Neural cell (in vitro differentiated cells): ENCODE results near the gene SEMG2. TPM values are rescaled to one million over a fixed set of nuclear protein-coding genes. Genes with fewer than 3 reads are reported as not detected.

Experiments
- H2AFZ ChIP-seq: fragments of 200-600, 300-800 bp; sonication (generic), shearing (Covaris generic); 2 replicates; pipeline ENCODE4 v1.6.0; 2014; ENCODE audit warnings: low read depth, mild to moderate bottlenecking, antibody characterized with exemption, low read length, moderate library complexity
- H3F3A ChIP-seq: fragments of 200-600 bp; shearing (Covaris generic); 2 replicates; pipeline ENCODE4 v1.6.1; 2016; ENCODE audit warnings: mild to moderate bottlenecking, moderate library complexity, mixed read lengths, antibody characterized with exemption, low read length; ENCODE audit not compliant: insufficient read depth, poor library complexity, severe bottlenecking
- H3K27ac ChIP-seq: fragments of 200-600, 300-800 bp; sonication (generic), shearing (Covaris generic); 2 replicates; pipeline ENCODE4 v1.5.1; 2014; ENCODE audit warnings: mild to moderate bottlenecking, low read length, moderate library complexity
- H3K27me3 ChIP-seq: fragments of 300-800, 200-600 bp; sonication (generic), shearing (Covaris generic); 2 replicates; pipeline ENCODE4 v1.6.0; 2014; ENCODE audit warnings: mild to moderate bottlenecking, low read depth, low read length, moderate library complexity; ENCODE audit not compliant: insufficient read depth
- H3K36me3 ChIP-seq: fragments of 300-800, 200-600 bp; sonication (generic), shearing (Covaris generic); 2 replicates; pipeline ENCODE4 v1.5.1; 2014; ENCODE audit warnings: mild to moderate bottlenecking, antibody characterized with exemption, low read length, moderate library complexity; ENCODE audit not compliant: insufficient read depth
- H3K4me2 ChIP-seq: fragments of 300-800, 200-600 bp; sonication (generic), shearing (Covaris generic); 2 replicates; pipeline ENCODE4 v1.6.0; 2014; ENCODE audit warnings: mild to moderate bottlenecking, low read length
- H3K4me3 ChIP-seq: fragments of 300-800, 200-600 bp; sonication (generic), shearing (Covaris generic); 2 replicates; pipeline ENCODE4 v1.5.1; 2014; ENCODE audit warnings: mild to moderate bottlenecking, low read length, moderate library complexity
- H3K79me2 ChIP-seq: fragments of 200-600 bp; shearing (Covaris generic); replicated peaks from 2 replicates; pipeline ENCODE4 v1.6.0; 2014; ENCODE audit warnings: mild to moderate bottlenecking, low read length, moderate library complexity; ENCODE audit not compliant: insufficient read depth
- H3K9ac ChIP-seq: fragments of 300-800, 200-600 bp; sonication (generic), shearing (Covaris generic); 2 replicates; pipeline ENCODE4 v1.6.1; 2016; ENCODE audit warnings: mild to moderate bottlenecking, low read length, mixed read lengths
- H3K9me2 ChIP-seq: fragments of 200-600 bp; shearing (Covaris generic); 2 replicates; pipeline ENCODE4 v1.6.1; 2016; ENCODE audit warnings: mild to moderate bottlenecking, low read length, mixed read lengths; ENCODE audit not compliant: insufficient read depth
- H3K9me3 ChIP-seq: fragments of 200-600, 300-800 bp; sonication (generic), shearing (Covaris generic); 2 replicates; pipeline ENCODE4 v1.6.1; 2016; ENCODE audit warnings: mild to moderate bottlenecking, mixed run types, low read length, moderate library complexity, mixed read lengths
- H4K20me1 ChIP-seq: fragments of 200-600 bp; shearing (Covaris generic); 2 replicates; pipeline ENCODE4 v1.6.1; 2016; ENCODE audit warnings: mild to moderate bottlenecking, mixed run types; ENCODE audit not compliant: insufficient read depth
- CTCF ChIP-seq: fragments of 450-650 bp; IDR thresholded peaks from 2 replicates; pipeline ENCODE4 v1.5.1; 2014; ENCODE audit warnings: antibody characterized with exemption, mild to moderate bottlenecking, moderate library complexity; ENCODE audit not compliant: poor library complexity, severe bottlenecking
- EP300 ChIP-seq: fragments of 450-650 bp; conservative IDR thresholded peaks from 2 replicates; pipeline ENCODE4 v1.6.1; 2014; ENCODE audit warnings: antibody characterized with exemption, mild to moderate bottlenecking, moderate library complexity; ENCODE audit not compliant: poor library complexity, severe bottlenecking
- EZH2 ChIP-seq: fragments of 200-600, 300-800 bp; shearing (Covaris generic), sonication (generic); IDR thresholded peaks from 2 replicates; pipeline ENCODE4 v1.6.1; 2014; ENCODE audit warnings: antibody characterized with exemption, low read length, borderline replicate concordance, mild to moderate bottlenecking; ENCODE audit not compliant: insufficient read depth, poor library complexity, severe bottlenecking
- MXI1 ChIP-seq: fragments of 450-650 bp; conservative IDR thresholded peaks from 2 replicates; pipeline ENCODE4 v1.6.1; 2014; ENCODE audit warnings: antibody characterized with exemption, mild to moderate bottlenecking; ENCODE audit not compliant: poor library complexity, severe bottlenecking
- POLR2AphosphoS5 ChIP-seq: IDR thresholded peaks from 2 replicates; pipeline ENCODE4 v1.6.1; 2012
- RAD21 ChIP-seq: fragments of 450-650 bp; conservative IDR thresholded peaks from 2 replicates; pipeline ENCODE4 v1.6.1; 2014; ENCODE audit warnings: antibody characterized with exemption, mild to moderate bottlenecking, moderate library complexity
- SMC3 ChIP-seq: fragments of 450-650 bp; conservative IDR thresholded peaks from 2 replicates; pipeline ENCODE4 v1.6.1; 2014; ENCODE audit warnings: antibody characterized with exemption, mild to moderate bottlenecking, moderate library complexity; ENCODE audit not compliant: poor library complexity
- TAF1 ChIP-seq: IDR thresholded peaks from 2 replicates; pipeline ENCODE4 v1.6.1; 2012; ENCODE audit warnings: low read depth
- polyA plus RNA-seq: library from polyadenylated mRNA; depleted of rRNA; stranded (reverse); fragments of >200 nt; gene quantifications from 2 replicates; pipeline ENCODE4 v1.2.3, GENCODE V29; 2014
- TF ChIP-seq, protein P1 (sequence below): IDR thresholded peaks from 2 replicates; pipeline ENCODE4 v1.6.1; 2012; ENCODE audit warnings: borderline replicate concordance

Gene SEMG2
- polyA plus RNA-seq, 1 donor from 2014 or later, result not detected

- H3F3A ChIP-seq, result no peaks in the 10 kb centered on the region
- H3K79me2 ChIP-seq, result no peaks in the 10 kb centered on the region
- H3K36me3 ChIP-seq, result no peaks in the 10 kb centered on the region
- no peak overlapping the region for H3K4me2 ChIP-seq
- no peaks in the 10 kb centered on the region for H4K20me1 ChIP-seq
- H3K4me3 ChIP-seq, result no peak overlapping the region
- H3K9me2 ChIP-seq, result no peaks in the 10 kb centered on the region
- no peak overlapping the region for H3K27ac ChIP-seq
- TF ChIP-seq POLR2AphosphoS5, result no peak
- TF ChIP-seq MXI1, result no peak
- H2AFZ ChIP-seq, result no peak overlapping the region
- H3K27me3 ChIP-seq, result no peaks in the 10 kb centered on the region
- no peak overlapping the region for H3K9ac ChIP-seq
- no peaks in the 10 kb centered on the region for H3K9me3 ChIP-seq
These were observed 37.1 kb downstream of the SEMG2 start for GRCh38 chr20:45258259-45258658.

DNA sequence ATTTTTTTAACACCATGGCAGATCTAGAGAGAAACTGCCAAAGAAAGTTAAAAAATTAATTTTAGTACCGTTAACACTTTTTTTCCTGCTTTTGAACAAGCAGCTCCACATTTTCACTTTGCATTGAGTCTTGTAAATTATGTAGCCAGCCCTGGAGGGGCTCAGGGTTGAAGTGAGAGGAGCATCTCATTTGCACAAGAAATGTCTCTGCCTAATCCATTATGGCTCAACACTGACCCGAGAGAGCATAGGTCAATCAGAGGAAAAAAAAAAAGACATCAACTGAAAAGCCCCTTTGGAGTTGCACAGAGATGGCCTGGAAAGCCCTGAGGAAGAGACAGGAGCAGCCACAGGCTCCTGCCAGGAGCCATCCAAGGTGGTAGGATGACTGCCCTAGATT is 37.5 kb downstream of the SEMG2 start:
- H3K79me2 ChIP-seq, result no peaks in the 10 kb centered on the region
- H3K9me2 ChIP-seq, result no peaks in the 10 kb centered on the region
- no peak overlapping the region for H3K9ac ChIP-seq
- no peaks in the 10 kb centered on the region for H3K27me3 ChIP-seq
- no peak overlapping the region for H3K27ac ChIP-seq
- no peak overlapping the region for H3K4me3 ChIP-seq
- no peak overlapping the region for H3K4me2 ChIP-seq
- TF ChIP-seq MXI1 (no peak), CTCF (no peak), EZH2 (no peak), EP300 (no peak), TAF1 (no peak)
- H4K20me1 ChIP-seq, result no peaks in the 10 kb centered on the region
- no peaks in the 10 kb centered on the region for H3F3A ChIP-seq
- H3K36me3 ChIP-seq, result no peaks in the 10 kb centered on the region
- no peak overlapping the region for H2AFZ ChIP-seq
- H3K9me3 ChIP-seq, result no peaks in the 10 kb centered on the region

DNA sequence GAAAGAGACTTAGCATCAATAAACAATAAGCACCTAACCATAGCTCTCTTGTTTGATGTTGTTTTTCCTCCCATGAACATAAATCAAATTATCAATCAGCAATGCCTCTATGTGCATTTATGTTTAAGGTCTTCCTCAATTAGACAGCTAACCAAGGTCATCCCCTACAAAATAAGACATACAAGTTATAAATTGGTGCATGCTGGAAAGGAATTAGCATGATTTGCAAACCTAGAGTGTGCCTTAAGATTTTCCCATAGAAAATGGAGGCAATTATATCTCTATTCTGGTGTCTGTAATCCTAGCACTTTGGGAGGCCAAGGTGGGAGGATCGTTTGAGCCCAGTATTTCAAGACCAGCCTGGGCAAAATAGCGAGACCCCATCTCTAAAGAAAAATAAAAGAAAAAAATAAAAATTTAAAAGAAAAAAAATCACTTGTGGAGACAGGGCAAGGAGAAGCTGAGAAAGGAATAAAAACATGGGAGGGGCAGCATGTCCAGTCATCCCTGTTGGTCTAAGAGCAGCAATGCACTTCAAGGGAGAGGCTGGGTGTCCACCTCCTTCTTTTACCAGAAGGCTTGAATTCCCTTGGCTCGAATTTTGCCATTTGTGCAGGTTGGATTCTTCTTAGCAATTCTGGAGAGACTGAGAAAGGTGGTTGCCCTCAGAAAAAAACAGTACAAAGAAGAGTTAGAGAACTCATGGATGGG is 42.5 kb downstream of the SEMG2 start:
- Histone ChIP-seq H3K9me3 (no peaks in the 10 kb centered on the region), H2AFZ (no peak overlapping the region), H3K4me2 (no peak overlapping the region), H3K27ac (no peak overlapping the region), H3K27me3 (no peaks in the 10 kb centered on the region), H3K9me2 (no peaks in the 10 kb centered on the region), H4K20me1 (no peaks in the 10 kb centered on the region), H3F3A (no peaks in the 10 kb centered on the region), H3K79me2 (no peaks in the 10 kb centered on the region), H3K9ac (no peak overlapping the region), H3K36me3 (no peaks in the 10 kb centered on the region), H3K4me3 (no peak overlapping the region)
- TF ChIP-seq EZH2 (no peak), RAD21 (no peak), SMC3 (no peak), CTCF (no peak), EP300 (no peak), POLR2AphosphoS5 (no peak), MXI1 (no peak), TAF1 (no peak)
- TF ChIP-seq, protein P1, sequence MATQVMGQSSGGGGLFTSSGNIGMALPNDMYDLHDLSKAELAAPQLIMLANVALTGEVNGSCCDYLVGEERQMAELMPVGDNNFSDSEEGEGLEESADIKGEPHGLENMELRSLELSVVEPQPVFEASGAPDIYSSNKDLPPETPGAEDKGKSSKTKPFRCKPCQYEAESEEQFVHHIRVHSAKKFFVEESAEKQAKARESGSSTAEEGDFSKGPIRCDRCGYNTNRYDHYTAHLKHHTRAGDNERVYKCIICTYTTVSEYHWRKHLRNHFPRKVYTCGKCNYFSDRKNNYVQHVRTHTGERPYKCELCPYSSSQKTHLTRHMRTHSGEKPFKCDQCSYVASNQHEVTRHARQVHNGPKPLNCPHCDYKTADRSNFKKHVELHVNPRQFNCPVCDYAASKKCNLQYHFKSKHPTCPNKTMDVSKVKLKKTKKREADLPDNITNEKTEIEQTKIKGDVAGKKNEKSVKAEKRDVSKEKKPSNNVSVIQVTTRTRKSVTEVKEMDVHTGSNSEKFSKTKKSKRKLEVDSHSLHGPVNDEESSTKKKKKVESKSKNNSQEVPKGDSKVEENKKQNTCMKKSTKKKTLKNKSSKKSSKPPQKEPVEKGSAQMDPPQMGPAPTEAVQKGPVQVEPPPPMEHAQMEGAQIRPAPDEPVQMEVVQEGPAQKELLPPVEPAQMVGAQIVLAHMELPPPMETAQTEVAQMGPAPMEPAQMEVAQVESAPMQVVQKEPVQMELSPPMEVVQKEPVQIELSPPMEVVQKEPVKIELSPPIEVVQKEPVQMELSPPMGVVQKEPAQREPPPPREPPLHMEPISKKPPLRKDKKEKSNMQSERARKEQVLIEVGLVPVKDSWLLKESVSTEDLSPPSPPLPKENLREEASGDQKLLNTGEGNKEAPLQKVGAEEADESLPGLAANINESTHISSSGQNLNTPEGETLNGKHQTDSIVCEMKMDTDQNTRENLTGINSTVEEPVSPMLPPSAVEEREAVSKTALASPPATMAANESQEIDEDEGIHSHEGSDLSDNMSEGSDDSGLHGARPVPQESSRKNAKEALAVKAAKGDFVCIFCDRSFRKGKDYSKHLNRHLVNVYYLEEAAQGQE, result no peak
